NCI-H82 (cell line): Measurements from ENCODE around the gene HOXB5.
A peak's percentile ranks its signal among the peaks of the same experiment; 100 is the strongest.

Experiments
- DNase-seq: peaks from one replicate; lab custom pipeline; 2025; lab: John Stamatoyannopoulos, UW

Gene HOXB5

DNA sequence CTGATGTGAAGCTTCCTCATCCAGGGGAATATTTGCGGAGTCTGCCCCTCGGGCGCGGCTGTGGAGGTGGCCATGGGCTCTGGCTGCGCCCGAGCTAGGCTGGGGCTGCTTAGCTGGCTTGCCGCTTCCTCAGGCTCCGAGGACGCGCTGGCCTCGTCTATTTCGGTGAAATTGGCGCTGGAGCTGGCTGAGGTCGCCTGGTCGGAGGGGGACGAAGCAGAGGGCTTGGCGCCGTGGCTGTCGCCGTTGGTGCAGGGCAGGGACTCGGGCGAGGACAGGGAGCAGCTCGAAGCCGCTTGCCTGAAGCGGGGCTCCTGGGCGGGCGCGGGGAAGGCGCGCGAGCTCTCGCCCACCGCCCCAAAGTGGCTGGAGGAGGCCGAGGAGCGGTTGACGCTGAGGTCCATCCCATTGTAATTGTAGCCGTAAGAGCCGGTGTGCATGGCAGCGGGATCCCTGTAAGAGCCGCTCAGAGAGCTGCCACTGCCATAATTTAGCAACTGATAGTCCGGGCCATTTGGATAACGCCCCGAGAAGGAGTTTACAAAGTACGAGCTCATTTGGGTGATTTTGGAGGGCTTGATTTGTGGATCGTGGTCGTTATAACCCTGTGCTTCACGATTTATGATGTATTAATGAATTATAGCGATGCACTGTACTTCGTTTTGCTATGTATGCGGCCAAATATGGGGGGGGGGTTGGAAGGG lies at the start of gene HOXB5:
Gene HOXB5 (minus strand): TSS at position 654 of the 704 bp plus-strand sequence. CDS start 97 bp downstream, at position 557.
- DNase-seq: no peak

DNA sequence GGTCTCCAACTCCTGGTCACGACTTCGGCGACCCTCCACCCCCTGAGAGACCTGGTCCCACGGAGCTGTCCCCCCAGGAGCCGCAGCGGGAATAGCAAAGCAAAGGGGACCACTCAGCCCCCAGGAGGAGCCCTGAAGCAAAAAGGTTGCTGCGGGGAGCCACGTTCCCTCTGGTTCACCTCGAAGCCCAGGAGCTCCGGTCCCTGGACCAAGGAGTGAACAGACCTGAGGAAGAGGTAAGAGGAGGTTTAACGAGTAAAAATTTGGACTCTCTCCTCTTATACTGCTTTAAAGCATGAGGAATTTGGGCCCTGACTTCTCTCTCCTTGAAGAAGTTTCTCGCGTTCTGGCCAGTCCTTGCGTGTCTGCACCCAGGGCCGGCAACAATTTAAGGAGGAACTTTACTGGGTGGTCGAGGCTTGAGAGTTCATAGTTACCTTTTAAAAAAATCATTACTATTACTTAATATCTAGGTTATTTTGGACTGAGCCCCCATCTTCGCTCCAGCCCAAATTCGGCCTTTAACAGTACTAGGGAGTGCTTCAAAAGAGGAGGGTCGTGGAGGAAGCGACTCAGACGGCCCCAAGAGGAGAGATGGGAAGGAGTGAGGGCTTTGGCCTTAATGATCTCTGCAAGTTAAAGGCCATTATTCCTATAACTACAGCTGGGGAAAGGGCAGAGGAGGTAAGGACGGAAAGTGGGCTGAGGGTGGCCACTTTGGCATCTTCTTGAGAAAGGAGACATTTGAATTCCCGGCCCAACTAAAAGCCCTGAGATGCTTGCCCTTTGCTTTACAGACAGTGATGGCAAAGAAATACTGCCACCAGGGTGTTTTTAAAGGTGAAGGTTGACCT lies 49.5 kb upstream of the HOXB5 start:
- no peak for DNase-seq

DNA sequence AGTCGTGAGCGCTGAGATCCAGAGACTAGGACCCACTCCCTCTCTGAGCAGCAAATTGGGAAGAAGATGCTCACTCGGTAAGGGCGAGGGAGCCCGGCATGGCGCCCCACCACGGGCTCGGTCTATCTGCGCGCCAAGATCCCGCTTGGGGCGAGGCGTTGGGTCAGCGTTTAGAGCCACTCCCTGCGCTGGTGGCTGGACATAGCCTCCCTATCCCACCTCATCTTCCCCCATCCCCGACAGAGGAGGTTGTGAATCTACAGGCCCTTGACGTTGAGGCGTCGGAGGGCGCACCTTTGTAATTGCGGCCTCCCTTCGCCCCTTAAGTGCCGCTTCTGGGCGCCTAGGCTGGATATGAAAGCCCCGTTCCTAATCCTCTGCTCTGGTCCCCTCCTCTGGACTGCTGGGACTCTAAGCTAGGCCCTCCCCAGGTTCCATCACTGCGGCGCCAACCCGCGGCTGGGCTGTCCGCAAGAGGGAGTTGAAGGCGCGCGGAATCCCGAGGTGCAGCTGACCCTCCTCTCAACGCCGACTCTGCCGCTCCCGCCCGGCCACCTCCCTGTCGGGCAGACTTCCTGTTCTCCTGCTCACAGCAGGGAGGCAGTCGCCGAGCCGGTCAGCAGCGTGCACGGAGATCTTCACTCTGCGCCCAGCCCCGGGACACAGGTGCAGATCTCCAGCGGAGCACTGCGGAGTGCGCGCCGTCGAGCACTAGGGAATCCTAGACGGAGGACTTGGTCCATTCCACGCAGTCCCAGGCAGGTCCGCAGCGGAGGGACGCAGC lies 48.7 kb upstream of the HOXB5 start:
- DNase-seq: no peak

DNA sequence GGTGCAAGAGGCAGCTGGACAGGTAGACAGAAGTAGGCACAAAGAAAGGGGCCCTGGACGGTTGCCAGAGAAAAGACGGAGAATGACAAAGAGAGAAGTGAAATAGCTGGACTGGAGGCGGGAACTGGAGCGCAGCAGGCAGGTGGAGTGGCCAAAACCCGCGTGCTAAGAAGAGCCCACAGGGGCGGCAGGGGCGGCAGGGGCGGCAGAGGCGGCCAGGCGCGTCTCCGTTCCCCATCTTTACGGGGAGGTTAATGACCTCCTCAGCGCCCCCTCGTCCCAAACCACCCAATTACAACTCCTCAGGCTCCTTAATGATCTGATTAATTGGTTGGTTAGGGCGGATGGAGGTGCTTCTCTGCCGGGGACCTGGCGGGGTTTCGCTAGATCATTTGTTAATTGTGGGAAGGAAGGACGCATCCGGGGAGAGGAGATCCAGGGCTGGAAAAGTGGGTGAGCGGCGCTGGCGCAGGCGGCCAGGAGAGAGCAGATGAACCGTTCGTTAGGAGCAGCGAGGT lies 48.0 kb upstream of the HOXB5 start:
- no peak for DNase-seq

DNA sequence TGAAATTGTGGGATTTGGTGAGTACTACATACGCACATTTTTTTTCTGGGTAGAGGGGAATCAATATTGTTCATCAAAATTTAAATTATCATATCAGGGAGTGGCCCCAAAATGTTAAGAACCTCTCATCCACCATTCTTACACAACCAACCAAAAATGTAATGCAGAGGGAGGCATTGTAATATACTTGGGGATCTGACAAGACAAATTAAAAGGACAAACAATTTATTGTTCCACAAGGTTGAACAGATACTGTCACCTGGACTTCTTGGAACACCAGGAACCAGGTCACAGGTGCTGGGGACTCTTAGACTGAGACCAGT lies 47.2 kb upstream of the HOXB5 start:
- no peak for DNase-seq

DNA sequence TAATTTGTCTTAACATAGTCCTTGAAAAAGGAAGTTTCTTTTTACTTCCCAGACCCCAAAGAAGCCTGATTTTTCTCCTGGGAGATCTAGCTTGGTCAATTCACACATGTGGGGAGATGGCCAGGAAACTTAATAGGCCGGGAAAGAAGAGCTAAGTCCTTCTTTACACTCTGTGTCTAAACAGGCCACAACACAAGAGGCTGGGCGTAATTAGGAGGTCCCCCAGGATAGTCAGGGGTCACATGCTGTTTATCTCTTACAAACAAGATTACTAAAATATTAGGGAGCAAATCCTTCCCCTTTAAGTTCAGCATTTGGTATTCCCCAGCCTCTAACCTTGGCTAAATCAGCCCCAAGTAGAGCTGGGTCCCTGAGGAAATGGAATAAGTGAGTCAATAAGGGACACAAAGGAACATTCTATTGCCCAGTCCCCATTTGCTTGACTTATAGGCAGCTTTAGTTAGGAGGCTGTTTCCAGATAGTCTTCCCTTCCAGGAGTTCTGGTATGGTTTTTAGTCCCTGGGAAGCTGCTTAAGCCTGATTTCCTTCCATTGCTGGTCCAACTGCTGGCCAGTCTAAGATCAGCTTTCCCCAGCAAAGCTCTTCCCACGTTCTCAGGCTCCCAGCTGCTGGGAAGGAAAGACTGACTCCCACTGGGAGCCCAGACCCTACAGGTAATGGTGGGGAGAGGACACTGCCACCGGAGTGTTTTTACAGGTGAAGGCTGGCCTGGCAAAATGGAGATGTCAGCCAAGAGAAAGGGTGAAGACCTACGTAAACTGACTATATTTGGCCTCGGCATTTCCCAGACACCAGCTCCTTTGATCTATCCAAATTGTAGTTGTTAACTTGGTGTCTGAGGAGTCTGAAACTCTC lies 46.6 kb upstream of the HOXB5 start:
- DNase-seq: no peak

DNA sequence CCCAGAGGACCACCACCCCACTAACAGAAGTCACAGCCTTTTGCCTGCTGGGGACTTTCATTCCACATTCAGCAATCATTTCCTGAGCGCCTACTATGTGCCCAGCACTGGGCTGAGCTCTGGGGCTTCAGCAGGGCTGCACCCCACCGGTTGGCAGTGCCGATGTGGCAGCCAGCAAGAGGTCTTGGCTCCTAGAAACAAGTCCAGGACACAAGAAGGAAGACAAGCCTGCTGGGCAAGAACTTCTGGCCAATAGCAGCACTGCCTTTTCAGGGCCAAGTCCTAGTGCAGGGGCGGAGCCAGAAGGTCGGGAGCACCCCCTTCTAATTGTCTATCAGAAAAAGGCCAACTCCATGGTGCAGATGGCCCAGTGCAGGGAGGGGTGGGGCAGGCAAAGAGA lies 45.6 kb upstream of the HOXB5 start:
- DNase-seq: no peak

DNA sequence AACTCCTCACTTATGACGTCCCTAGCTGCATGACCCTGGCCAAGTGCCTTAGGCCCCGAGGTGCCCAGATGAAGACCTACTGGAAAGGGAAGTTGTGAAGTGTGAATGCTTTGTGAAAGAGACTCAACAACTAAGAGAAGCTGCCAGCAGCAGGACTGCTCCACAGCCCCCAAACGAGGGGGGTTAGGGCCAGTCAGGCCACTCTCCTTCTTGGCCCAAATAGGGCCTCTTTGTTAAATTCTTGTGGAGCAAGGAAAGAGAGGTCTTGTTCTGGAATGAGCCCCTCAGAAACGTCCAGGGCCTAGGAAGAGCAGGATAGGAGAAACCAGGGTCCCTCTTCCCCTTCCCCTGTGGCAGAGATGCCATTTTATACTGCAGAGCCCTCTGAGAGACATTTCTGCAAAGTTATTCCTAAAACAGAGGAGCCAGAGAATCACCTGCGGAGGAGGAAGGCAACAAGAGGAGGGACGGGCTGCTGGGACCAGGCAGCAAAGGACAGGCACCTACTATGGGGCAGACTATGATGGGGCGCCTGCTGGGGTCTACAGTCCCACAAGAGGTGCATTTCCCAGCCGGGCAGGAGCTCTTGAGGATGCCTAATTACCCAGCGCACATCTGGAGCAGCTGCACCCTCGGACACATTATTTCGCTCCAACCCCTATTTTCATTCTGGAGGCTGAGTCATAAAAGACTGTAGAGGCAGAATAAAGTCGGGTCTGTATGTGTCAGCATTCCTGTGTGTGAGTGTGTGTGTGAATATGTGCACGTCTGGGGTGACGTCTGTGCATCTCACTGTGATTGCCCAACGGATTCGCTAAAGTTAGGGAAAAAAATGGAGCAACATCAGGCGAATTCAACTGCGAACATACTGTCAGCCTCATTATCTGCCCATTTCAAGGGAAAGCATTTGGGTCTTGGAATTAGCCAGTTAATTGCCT lies 44.0 kb upstream of the HOXB5 start:
- no peak for DNase-seq

DNA sequence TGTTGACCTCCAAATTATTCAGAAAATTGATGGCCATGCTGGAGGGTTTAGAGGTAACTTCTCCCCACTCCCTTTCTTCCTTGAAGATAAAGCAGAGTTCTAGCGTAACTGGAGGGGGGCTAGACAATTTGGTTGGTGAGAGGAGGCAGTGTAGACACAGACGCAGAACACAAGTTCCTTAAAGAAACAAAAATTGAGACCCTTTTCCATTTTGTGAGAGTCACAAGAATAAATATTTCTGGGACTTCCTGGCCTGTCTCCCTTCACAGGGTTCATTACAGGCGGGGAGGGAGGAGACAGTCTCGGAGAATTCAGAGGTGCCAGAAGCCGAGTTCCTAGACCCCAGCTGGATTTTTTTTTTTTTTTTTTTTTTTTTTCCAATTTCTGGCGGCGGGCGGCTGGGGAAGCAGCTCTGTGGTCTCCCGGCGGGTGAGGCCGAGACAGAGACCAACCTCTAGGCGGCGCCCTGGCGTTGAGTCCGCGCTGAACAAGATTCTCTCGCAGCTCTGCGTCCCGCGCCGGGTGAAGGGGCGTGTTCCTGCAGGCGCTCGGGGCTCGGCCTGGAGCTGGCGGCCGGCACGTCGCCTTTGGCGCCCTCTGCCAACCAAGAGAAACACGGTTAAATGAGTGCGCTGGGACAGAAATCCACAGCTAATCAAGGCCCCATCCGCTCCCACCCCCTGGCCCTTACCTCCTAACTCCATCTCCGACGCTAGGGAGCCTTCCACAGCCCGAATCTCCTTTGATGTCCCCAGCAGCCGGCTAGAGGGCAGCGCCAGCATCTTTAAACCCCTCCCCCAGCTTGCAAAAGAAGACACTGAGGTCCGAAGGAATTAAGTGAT lies 42.8 kb upstream of the HOXB5 start:
- peak; percentile 80 for DNase-seq

DNA sequence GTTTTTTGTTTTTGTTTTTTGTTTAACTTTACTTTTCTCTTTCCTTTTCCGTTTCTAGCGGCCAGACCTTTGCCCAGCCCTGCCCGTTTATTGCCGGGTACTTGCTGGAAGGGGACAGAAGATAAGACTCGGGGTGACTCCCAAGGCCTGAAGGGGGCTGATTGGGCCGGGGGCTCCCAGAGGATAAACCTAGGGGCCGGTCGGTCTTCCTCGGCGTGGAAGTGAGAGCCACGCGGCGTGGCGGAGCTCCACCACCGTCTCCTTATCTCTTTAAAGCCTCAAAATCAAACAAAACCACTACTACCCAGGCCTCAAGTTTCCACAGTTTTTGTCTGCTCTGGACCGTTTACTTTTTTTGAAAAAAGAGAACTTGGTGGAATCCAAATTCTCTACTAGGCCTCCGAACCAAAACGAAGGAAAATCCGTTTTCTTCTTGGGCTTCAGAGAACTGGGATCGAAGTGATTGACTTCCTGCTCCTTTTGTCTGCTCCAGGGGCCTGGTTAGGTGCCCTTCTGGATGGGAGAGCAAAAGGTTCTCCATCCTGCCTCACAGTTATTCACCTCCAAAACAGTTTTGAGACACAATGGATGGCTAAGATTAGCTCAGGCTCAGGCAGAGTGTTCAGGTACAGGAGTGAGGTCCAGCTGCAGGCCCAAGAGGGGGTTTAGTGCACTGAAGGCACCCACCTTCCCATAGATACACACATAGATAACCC lies 41.1 kb upstream of the HOXB5 start:
- DNase-seq: no peak

DNA sequence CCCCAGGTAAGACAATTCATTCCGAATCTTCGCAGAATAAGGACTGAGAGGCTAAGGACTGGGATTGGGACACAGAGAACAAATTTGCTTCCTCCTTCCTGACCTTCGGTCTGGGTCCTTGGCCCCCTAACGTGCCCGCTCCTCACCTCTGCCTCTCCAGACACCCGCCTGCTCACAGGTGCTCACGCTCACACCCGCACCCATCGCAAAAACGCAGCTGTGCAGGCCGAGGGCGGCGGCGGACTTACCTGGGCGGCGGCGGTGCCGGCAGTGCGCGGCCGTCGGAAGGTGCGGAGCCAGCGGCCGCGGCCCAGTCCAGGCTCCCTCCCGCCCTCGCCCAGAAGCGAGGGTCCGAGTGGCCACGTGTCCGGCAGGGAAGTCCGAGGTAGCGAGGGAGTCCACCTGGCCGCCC lies 39.7 kb upstream of the HOXB5 start:
- DNase-seq: no peak

DNA sequence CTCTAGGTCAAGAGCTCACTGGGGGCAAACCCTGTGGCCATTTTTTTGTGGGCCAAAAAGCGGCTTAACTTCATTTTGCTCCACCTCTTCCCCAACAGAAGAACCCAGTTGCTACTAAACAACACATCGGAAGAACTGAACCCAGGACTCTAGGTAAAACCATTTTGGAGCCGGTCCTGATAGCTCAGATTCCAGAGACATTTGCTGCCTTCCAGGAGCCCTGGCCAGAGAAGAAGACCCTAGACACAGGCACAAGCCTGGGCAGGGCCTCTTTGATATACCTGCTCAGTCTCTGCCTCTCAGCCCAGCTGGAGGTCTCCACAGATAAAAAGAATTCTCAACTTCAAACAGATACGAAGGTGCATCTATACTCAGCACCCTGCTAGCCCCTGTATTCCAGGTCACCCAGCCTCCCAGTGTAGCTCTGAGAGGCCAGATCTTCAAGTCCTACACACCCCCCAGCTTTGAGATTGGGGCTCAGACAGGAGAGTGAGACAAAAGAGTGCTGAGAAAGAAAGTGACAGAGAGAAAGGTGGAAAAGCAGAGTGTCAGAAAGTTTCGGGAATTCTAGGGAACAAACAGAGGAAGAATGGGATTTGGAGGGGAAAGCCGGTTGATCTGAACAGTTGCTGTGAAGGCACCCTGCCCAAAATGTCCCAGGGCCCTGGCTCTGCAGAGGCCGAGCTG lies 39.1 kb upstream of the HOXB5 start:
- no peak for DNase-seq

DNA sequence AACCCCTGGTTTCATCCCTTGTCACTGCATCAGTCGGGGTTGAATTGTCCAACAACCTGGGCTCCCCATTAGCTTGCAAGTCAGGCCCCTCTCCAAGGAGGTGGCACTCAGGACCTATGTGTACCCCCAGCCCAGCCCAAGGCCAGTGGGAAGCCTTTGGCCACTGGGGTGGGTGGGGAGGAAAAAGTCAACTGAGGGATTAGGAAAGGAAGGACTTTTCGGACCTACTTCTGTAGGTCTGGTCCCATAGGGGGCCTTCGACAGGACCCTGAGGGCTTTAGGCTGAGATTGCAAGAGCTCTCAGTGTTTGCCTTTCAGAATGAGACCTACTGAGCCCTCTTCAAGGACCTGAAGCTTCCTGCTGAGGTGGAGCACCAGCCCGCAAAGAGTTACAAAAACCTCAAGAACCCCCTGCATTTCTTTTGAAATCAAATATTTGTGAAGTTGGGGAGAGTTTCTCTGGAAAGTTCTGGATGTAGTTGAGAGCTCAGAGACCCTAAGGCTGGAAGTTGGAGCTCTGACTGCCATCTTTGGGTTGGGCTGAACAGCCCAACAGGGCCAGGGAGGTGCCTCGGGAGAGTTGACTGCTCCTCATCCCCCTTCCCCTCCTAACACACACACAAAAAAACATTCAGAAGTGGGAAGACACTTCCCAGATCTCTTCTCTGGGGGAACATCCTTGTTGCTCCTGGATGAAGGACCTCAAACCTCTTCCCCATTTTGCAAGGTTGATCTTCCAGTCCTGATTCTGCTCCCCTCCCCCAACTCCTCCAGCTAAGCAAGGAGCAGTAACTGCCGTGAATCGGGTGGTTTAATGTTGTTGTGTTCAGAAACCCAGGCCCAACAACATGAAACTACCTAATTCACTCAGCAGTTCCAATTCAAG lies 38.4 kb upstream of the HOXB5 start:
- no peak for DNase-seq

DNA sequence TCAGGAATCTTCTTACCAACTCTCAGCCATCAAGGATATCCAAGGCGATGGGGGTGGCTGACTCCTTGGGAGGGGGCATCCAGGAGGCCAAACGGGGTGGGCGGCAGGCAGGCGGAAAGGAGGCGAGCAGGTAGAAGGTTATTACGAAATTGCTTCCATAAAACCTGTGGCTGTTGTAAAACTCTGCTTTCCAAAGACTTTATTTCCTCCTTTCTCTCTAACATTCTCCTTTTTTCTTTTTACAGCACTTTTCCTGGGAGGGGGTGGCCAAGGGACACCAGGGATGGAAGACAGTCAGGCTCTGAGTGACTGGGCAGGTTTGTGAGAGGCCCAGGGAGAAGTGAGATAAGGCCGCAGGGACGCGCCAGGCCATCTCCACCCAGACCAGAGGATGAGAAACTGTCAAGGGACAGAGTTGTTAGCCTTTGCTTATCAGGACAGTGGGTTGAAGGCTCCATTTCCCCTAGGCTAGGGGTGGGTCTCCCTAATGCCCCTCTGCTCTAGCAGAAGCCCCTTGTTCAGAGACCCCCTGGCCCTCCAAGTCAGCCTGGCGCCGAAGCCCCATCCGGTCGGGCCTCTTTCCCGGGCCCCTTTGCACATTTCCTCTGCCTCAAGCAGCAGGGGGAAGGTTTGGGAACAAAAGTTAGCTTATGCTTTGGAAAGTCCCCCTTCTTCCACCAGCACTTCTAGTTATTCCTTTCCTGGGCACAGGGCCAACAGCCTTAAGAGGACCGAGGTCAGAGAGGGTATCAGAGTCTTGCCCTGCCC lies 37.5 kb upstream of the HOXB5 start:
- no peak for DNase-seq

DNA sequence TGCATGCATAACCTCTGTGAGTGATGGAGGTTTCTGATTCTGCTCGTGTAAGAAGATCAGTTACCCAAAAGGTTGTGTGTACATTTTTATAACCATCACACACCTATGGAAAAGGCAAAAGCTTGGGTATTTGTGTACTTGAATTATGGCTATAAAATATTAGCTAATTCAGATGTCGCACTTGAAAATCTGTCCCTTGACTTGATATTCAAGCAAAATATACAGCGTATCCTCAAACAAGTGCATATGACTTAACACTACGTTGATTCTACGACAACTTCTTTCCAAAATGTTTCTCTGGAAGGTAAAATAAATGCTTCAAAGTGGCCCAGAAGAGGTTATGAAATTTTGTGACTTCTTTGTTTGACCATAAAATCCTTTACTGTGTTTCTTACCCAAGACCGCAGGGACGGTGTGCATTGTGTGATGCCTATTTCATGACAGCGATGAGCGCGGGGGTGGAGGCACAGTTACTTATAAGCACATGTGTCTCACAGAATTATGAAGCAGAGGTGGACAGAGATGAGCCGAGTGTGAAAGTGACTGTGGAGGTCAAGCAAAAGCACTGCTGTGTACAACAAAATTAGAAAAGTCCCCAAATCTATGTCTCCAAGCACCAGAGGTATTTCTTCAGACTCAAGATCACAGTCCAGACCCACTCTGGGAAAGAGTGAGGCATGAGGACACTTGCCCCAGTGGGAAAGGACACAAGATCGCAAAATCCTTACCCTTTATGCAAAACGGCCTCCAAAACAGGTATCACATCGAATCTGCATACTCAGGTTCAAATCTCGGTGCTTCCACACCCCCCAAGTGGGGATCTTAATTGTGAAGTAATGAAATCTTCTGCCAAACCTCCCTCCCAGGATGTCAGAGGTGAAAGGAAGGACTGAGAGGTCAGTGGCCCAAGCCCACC lies 36.7 kb upstream of the HOXB5 start:
- no peak for DNase-seq
